HG03064 (cell line): ENCODE measurements around the gene EIF6.
"Not testable (repeated sequence)": the region's sequence is repeated elsewhere in the genome, so short reads cannot be mapped to it uniquely, and the experiment has no call there.

Experiments
- ATAC-seq: cut with Tn5 transposase; IDR thresholded peaks from one replicate; pipeline ENCODE4 v1.9.1; 2021; ENCODE audit warnings: low read depth; ENCODE audit not compliant: unreplicated experiment

EIF6 gene

GRCh38 chr20:35284267-35284991 is at the start of gene EIF6:
Gene EIF6 (minus strand): TSS chr20:35284772. CDS start chr20:35284487, 285 bp downstream.
- peak; percentile 62 for ATAC-seq

- no peak for ATAC-seq
Observed at GRCh38 chr20:35333606-35334005, 49.0 kb upstream of the EIF6 start.

- ATAC-seq = no peak
Observed at GRCh38 chr20:35332540-35333200, 48.1 kb upstream of the EIF6 start.

GRCh38 chr20:35329435-35330139 is 45.0 kb upstream of the EIF6 start:
- ATAC-seq = no peak

- ATAC-seq = no peak
Observed at GRCh38 chr20:35328689-35329088, 44.1 kb upstream of the EIF6 start.

- no peak for ATAC-seq
Observed at GRCh38 chr20:35328095-35328685, 43.6 kb upstream of the EIF6 start.

GRCh38 chr20:35327074-35327976 is 42.8 kb upstream of the EIF6 start:
- ATAC-seq = no peak

- no peak for ATAC-seq
Observed at GRCh38 chr20:35326740-35327073, 42.1 kb upstream of the EIF6 start.

- no peak for ATAC-seq
Observed at GRCh38 chr20:35326021-35326739, 41.6 kb upstream of the EIF6 start.

- no peak for ATAC-seq
Observed at GRCh38 chr20:35325401-35325800, 40.8 kb upstream of the EIF6 start.

GRCh38 chr20:35320396-35321126 is 36.0 kb upstream of the EIF6 start:
- no peak for ATAC-seq

- ATAC-seq = no peak
Observed at GRCh38 chr20:35319871-35320197, 35.3 kb upstream of the EIF6 start.

GRCh38 chr20:35319192-35319870 is 34.8 kb upstream of the EIF6 start:
- no peak for ATAC-seq

- no peak for ATAC-seq
Observed at GRCh38 chr20:35318502-35319157, 34.1 kb upstream of the EIF6 start.

- no peak for ATAC-seq
Observed at GRCh38 chr20:35317416-35318210, 33.0 kb upstream of the EIF6 start.

- no peak for ATAC-seq
Observed at GRCh38 chr20:35316086-35316485, 31.5 kb upstream of the EIF6 start.

- not testable (repeated sequence) for ATAC-seq
Observed at GRCh38 chr20:35315632-35316020, 31.1 kb upstream of the EIF6 start.
